Astrocyte of the cerebellum (primary cell): ENCODE data around the gene LZTS3.

Experiments used
- DNase-seq: peaks from one replicate; pipeline ENCODE4 v3.0.0-alpha.2; 2011; ENCODE audit warnings: low read depth
- H3K4me3 ChIP-seq: 2 replicates; pipeline ENCODE4 v1.5.1; 2011; ENCODE audit warnings: mild to moderate bottlenecking, low read depth, low read length, moderate library complexity
- CTCF ChIP-seq: IDR thresholded peaks from 2 replicates; pipeline ENCODE4 v1.5.1; 2012; ENCODE audit warnings: low read length, low read depth, moderate library complexity, mild to moderate bottlenecking; ENCODE audit errors: missing control alignments
- in situ Hi-C: cut with HindIII; loops from 2 replicates; pipeline ENCODE4 v1.10.0; 2017; ENCODE audit warnings: low sequenced_read_pairs

The LZTS3 gene

GRCh38 chr20:3165473-3166337 is 7.6 kb downstream of the LZTS3 start:
- H3K4me3 ChIP-seq = no peak overlapping the region
- in situ Hi-C loops = no loop called here
- no peak for DNase-seq
- no peak for TF ChIP-seq CTCF

DNA sequence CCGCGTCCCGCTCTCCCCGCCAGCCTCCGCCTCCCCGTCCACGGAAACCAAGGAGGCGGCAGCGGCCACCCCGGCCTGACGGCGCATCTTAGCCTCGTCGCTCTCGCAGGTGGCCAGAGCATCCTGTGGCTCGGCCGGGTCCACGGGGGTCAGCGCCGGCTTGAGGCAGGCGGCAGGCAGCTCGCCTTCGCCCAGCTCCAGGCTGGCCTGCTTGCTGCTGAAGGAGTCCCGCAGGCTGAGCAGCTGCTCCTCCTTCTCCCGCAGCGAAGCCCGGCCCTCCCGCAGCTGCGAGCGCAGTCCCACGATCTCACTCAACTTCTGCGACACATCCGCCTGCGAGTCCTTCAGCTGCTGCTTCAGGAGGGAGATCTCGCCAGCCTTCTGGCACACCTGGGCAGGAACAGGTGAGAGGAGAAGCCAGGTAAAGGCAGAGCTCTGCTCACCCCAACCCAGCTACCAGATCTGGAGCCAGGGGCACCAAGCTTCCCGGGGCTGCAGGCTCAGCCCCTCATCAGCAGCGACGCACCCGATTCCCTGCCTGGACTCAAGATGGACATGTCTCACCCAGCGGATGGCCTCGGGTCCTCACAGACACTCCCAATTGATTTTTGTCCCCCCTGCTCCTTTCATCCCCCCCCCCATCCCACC is 8.5 kb downstream of the LZTS3 start:
- TF ChIP-seq CTCF = no peak
- in situ Hi-C loops = no loop called here
- no peak overlapping the region for H3K4me3 ChIP-seq
- DNase-seq = no peak

DNA sequence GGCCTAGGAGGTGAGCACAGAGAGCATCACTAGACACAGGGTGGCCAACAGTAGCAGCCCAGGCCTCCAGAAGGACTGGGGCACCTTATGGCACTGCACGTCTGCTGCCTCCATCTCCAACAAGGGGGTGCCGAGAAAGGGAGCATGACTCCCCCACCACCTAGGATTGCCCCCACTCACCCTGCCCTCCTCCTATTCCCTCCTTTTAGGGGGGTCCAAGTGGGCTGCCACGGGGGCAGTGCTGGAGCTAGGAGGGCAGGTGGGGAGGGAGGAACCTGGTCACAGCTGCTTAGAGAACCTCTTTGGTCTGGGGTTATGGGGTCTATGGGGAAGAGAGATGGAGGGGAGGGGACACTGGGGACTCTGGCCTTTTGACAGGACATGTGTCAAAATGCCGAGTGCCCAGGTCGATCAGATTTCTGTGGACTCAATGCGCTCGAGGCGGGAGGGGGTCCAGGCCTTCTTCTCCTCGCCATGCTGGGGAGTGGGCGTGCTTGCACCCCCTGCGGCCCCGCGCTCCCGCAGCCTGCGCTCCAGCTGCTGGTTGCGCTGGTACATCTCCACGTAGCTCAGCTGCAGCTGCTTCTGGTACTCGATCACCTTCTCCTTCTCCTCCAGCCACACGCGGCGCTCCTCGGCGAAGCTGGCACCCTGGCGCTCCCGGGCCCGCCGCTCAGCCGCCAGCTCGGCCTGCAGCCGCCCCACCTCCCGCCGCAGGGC is 9.1 kb downstream of the LZTS3 start:
- DNase-seq = no peak

DNA sequence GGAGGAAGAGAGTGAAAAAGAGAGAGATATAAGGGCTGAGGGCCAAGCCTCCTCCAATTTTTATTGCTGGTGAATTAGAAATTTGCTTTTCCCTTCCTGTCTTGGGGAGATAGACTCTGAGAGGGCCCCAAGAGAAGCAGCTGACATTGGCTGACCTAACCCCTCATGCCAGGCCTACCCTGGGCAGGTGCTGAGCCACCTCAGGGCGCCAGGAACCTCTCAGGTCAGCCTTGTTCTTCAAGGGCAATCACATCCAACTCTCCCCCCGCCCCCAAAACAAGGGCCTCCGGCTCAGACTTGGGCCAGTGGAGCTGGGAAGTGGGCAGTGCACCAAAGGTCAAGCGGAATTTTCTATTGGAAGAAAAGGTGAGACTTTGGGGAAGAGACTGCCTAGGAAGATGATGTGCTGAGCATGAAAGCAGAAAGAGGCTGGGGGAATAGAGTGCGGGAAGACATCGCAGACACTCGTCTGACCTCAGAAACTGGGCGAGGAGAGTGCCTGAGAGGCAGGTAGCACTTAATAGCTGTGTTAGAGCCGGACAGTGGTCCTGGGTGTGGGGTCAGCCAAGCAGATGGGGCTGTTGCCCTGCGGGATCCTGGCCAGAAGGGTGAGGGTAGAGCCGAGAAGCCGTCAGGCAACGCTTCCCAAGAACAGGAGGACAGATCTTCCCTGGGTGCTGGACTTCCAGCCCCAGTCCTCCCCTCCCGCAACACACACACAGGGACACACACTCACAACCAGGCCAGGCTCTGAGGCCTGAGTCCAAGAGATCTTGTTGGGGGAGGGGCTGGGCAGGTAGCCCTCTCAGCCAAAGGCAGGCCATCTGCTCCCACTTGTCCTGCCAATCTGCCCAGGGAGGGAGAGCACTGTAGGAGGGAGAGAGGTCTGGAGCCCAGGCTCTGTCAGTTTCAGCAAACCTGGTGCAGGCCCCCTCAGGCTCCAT is 10.0 kb downstream of the LZTS3 start:
- no peak for DNase-seq
- in situ Hi-C loops = no loop called here
- no peak overlapping the region for H3K4me3 ChIP-seq
- TF ChIP-seq CTCF = no peak

More for the DNA sequence above, 9.1 kb downstream of the LZTS3 start:
- in situ Hi-C loops = no loop called here
- H3K4me3 ChIP-seq = no peak overlapping the region
- no peak for TF ChIP-seq CTCF

DNA sequence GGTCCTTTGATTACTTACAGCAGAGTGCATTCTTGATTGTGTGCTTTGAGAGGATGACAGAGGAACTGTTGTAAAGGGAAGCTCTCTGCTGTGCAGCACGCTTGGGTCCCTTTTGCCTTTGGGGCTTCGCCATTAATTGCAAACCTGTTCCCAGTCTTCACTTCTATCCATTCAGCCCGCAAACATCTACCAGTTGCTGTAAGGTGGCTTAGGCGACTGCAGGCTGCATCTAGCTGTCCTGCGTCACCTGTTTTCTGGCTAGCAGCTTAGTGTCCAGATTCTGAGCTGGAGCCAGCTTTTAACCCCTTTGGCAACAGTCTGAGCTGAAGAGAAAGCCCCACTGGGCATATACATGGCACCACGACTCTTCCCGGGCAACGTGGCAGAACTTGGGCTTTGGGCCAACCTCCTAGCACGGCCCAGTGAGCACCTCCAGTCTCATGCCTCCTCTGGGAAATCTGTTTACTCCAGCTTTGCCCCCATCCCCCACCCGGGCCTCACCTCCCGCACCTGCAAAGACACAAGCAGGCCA is 11.2 kb downstream of the LZTS3 start:
- no peak overlapping the region for H3K4me3 ChIP-seq
- in situ Hi-C loops = no loop called here
- no peak for DNase-seq
- TF ChIP-seq CTCF = no peak
